NB4 (cell line): ENCODE results near the gene IL13.
"Not testable (repeated sequence)": the region's sequence is repeated elsewhere in the genome, so short reads cannot be mapped to it uniquely, and the experiment has no call there.

Experiments
- DNase-seq: peaks from one replicate; pipeline ENCODE4 v3.0.0; 2010; ENCODE audit warnings: low read depth
- H3K4me3 ChIP-seq: one replicate; pipeline ENCODE4 v1.5.1; 2011; ENCODE audit warnings: mild to moderate bottlenecking, low read depth, low read length, moderate library complexity
- MYC ChIP-seq: IDR thresholded peaks from 2 replicates; pipeline ENCODE4 v1.6.1; 2011; ENCODE audit warnings: low read depth, low read length
- POLR2A ChIP-seq: IDR thresholded peaks from 2 replicates; pipeline ENCODE4 v1.6.1; 2011; ENCODE audit warnings: mild to moderate bottlenecking; ENCODE audit not compliant: insufficient read length; ENCODE audit errors: extremely low read depth
- TF ChIP-seq, protein P1 (sequence below): IDR thresholded peaks from one replicate; pipeline ENCODE4 v1.5.1; 2012; ENCODE audit warnings: low read depth, low read length
- TF ChIP-seq, protein P2 (sequence below): IDR thresholded peaks from 2 replicates; pipeline ENCODE4 v1.6.1; 2011; ENCODE audit warnings: low read depth, low read length

Gene IL13

DNA sequence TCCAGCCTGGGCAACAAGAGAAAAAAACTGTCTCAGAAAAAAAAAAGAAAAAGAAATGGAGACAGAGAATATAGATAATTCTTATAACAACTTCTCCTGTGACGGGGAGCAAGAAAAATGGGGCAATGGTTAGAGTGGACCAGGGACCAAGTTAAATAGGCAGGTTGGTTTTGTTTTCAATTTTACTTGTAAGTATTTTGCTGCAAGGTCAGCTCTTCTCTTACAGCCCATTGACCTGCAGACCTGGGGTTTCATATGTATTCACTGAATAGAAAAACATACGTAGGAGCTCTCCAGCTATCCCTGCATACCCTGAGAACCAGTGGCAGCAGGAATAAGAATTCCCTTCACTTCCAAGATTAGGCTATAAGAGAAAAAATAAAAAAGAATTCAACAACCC lies 29.2 kb upstream of the IL13 start:
- no peak overlapping the region for H3K4me3 ChIP-seq
- DNase-seq: no peak
- TF ChIP-seq POLR2A: no peak

DNA sequence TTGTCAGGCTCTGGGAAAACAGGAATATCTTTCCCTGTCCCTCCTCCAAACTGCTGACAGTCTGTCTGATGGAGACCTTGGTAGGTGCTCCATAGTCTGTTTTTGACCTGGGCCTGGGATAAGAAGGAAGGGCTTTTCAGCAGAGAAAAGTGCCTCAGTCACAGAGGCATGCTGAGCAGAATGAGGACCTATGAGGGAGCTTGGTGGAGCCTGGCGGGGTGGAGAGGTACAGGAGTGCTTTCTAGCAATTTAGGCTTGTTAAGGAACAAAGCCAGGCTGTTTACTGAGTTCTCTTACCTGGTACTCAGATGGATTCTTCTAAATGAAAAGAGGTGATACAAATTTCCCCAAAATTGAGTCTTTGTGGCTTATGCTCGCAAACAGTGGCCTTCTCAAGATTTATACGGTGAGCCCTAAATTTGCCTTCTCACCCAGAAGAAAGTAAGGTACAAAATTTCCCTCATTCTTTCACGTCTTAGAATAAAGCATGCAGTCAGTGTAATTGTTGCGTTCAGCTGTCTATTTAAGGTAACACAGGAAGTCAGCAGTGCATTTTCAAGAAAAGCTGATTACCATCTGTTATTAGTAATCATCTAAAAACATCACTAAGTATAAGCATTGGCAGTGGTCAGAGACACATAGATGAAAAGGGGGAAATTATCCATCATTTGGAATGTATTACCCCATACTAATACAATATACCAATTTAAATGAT lies 28.6 kb upstream of the IL13 start:
- H3K4me3 ChIP-seq: no peak overlapping the region
- no peak for DNase-seq
- TF ChIP-seq, protein P1, sequence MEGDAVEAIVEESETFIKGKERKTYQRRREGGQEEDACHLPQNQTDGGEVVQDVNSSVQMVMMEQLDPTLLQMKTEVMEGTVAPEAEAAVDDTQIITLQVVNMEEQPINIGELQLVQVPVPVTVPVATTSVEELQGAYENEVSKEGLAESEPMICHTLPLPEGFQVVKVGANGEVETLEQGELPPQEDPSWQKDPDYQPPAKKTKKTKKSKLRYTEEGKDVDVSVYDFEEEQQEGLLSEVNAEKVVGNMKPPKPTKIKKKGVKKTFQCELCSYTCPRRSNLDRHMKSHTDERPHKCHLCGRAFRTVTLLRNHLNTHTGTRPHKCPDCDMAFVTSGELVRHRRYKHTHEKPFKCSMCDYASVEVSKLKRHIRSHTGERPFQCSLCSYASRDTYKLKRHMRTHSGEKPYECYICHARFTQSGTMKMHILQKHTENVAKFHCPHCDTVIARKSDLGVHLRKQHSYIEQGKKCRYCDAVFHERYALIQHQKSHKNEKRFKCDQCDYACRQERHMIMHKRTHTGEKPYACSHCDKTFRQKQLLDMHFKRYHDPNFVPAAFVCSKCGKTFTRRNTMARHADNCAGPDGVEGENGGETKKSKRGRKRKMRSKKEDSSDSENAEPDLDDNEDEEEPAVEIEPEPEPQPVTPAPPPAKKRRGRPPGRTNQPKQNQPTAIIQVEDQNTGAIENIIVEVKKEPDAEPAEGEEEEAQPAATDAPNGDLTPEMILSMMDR: no peak
- TF ChIP-seq, protein P2, sequence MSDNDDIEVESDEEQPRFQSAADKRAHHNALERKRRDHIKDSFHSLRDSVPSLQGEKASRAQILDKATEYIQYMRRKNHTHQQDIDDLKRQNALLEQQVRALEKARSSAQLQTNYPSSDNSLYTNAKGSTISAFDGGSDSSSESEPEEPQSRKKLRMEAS: no peak
- TF ChIP-seq MYC (no peak), POLR2A (no peak)

- not testable (repeated sequence) for H3K4me3 ChIP-seq, DNase-seq
Observed at GRCh38 chr5:132633587-132633986, 24.4 kb upstream of the IL13 start.

- TF ChIP-seq, protein P1: no peak
- TF ChIP-seq POLR2A: no peak
- no peak for TF ChIP-seq MYC
- TF ChIP-seq, protein P2: no peak
- no peak for DNase-seq
- no peak overlapping the region for H3K4me3 ChIP-seq
Observed at GRCh38 chr5:132635873-132636272, 22.1 kb upstream of the IL13 start.

DNA sequence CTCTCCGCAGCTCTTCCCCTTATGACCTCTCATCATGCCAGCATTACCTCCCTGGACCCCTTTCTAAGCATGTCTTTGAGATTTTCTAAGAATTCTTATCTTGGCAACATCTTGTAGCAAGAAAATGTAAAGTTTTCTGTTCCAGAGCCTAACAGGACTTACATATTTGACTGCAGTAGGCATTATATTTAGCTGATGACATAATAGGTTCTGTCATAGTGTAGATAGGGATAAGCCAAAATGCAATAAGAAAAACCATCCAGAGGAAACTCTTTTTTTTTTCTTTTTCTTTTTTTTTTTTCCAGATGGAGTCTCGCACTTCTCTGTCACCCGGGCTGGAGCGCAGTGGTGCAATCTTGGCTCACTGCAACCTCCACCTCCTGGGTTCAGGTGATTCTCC lies 20.7 kb upstream of the IL13 start:
- H3K4me3 ChIP-seq: no peak overlapping the region
- no peak for TF ChIP-seq MYC
- TF ChIP-seq, protein P2: no peak
- no peak for TF ChIP-seq POLR2A
- TF ChIP-seq, protein P1: no peak
- DNase-seq: no peak

- TF ChIP-seq, protein P1: no peak
- TF ChIP-seq POLR2A: no peak
- TF ChIP-seq MYC: no peak
- TF ChIP-seq, protein P2: no peak
- DNase-seq: no peak
- H3K4me3 ChIP-seq: no peak overlapping the region
Observed at GRCh38 chr5:132639706-132640130, 18.3 kb upstream of the IL13 start.

- no peak for DNase-seq
- H3K4me3 ChIP-seq: no peak overlapping the region
- TF ChIP-seq, protein P1: no peak
- TF ChIP-seq MYC (no peak), POLR2A (no peak)
- TF ChIP-seq, protein P2: no peak
Observed at GRCh38 chr5:132640613-132641012, 17.4 kb upstream of the IL13 start.
